GM21786 (cell line): ENCODE measurements around the gene SPEG.
"Not testable (repeated sequence)": the region's sequence is repeated elsewhere in the genome, so short reads cannot be mapped to it uniquely, and the experiment has no call there.

Source experiments
- ATAC-seq: cut with Tn5 transposase; IDR thresholded peaks from one replicate; pipeline ENCODE4 v1.9.1; 2021; ENCODE audit not compliant: unreplicated experiment

SPEG gene

GRCh38 chr2:219404954-219405353 is 29.7 kb upstream of the SPEG start:
- ATAC-seq, result no peak

DNA sequence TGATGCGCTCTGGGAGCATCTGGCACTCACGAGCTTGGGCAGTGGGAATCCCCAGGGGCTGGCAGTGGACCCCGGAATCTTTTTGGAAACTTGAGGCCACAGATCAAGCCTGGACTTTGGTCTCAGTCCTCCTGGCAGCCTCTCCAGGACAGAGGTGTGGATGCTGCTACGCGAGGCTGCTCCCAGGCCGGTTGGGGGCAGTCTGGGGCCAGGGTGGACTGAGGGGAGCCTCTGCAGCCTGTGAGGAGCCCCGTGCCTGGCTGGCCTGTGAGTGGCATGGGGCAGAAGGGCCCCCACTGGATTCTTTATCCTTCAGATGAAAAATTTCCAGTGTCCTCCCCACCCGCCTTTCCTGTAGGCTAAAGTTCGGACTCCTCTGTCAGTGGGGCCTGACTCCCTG is 29.2 kb upstream of the SPEG start:
- ATAC-seq, result no peak

GRCh38 chr2:219405958-219406860 is 28.4 kb upstream of the SPEG start:
- ATAC-seq, result no peak

- no peak for ATAC-seq
Measured at GRCh38 chr2:219406861-219407230, 27.8 kb upstream of the SPEG start.

DNA sequence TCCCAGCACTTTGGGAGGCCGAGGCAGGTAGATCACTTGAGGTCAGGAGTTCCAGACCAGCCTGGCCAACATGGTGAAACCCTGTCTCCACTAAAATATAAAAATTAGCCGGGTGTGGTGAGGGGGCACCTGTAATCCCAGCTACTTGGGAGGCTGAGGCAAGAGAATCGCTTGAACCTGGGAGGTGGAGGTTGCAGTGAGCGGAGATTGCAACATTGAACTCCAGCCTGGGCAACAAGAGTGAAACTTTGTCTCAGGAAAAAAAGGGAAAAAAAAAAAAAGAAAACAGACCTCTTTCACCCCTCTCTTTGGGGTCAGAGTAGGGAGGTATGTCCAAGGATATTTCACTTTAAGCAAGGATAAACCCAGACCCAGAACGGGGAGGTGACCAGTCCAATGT is 27.3 kb upstream of the SPEG start:
- not testable (repeated sequence) for ATAC-seq

- no peak for ATAC-seq
Measured at GRCh38 chr2:219408204-219408603, 26.4 kb upstream of the SPEG start.

- ATAC-seq, result no peak
Measured at GRCh38 chr2:219408631-219409030, 26.0 kb upstream of the SPEG start.

DNA sequence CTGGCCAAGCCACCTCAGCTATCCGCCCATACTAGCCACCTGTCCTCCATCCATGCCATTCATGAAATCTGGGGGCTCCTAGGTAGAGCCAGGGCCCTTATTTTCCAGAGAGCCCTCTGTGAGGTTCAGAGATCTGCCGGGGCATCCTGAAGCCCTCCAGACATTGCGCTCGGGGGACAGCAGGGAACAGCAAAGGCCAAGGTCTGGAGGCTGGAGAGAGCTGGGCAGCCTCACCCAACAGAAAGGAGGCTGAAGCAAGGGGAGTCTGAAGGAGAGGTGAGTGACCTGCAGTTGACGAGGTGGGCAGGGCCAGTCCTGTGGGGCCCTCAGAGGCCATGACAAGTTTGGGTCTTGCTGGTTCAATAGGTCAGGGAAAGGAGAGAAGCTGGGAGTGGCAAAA is 25.0 kb upstream of the SPEG start:
- ATAC-seq, result no peak

DNA sequence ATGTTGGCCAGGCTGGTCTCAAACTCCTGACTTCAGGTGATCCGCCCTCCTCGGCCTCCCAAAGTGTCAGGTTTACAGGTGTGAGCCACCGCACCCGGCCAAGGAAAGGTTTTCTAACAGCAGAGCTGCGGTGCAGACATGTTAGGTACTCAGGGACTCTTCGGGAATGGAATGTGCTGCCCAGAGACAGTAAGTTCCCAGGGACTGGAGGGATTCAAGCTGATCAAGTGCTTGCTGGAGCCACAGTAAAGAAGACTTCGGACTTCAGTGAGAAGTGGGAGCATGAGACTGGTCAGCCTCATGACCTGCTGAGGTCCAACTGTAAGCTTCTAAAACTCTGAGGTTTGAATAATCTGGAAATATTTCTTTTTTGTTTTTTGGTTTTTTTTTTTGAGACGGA is 24.3 kb upstream of the SPEG start:
- no peak for ATAC-seq

DNA sequence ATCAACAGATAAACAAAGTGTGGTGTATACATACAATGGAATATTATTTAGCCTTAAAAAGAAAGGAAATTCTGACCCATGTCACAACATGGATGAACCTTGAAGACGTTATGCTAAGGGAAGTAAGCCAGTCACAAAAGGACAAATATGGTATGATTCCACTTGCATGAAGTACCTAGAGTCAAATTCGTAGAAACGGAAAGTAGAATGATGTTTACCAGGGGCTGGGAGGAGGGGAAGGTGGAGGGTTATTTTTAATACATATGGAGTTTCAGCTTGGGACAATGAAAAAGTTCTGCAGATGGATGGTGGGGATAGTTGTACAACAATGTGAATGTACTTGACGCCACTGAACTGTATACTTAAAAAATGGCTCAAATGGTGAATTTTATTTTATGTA is 19.8 kb upstream of the SPEG start:
- no peak for ATAC-seq

DNA sequence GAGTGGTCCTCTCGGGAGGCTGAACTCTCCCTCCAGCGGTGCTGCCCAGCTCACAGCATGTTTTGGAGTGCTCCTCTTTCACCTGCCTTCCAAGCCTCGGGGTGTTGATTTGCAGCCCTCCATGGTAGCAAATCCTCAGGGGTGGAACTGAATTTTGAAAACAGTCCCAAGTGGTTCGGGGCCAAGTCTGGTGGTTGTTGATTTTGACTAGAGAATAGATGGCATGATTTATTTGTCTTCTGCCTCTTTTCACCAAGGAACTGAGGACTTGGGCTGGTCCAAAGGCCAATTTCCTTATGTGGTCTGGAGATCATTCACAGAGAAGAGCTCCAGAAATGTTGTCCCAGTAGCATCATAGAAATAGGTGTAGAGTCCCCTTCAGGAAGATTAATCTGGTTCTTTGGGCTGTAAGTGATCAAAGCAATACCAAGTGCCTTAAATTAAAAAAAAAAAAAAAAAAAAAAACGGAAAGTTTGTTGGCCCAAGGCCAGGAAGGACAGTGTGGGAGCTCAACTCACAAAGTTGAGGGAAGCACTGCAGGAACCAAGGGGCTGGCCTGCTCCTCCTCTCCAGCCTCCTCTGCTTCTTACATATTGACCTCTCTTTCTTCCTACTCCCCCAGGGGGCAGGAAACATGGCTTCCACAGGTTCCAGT is 18.9 kb upstream of the SPEG start:
- ATAC-seq, result no peak

DNA sequence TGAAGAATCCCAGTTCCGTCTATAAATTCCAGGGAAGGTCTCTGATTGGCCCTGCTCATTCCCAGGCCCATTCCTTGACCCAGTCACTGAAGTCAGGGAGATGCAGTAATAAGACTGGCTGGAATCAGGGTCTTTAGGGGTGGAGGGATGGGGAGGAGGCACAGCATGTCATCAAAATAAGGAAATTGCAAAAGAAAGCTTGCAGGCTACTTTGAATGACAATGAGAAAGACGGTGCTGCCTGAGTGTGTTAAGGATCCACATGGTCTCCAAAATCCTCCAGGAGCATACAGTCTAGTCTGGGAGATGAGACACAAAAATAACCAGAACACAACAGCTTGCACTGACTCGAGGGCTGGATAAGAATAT is 18.4 kb upstream of the SPEG start:
- no peak for ATAC-seq

DNA sequence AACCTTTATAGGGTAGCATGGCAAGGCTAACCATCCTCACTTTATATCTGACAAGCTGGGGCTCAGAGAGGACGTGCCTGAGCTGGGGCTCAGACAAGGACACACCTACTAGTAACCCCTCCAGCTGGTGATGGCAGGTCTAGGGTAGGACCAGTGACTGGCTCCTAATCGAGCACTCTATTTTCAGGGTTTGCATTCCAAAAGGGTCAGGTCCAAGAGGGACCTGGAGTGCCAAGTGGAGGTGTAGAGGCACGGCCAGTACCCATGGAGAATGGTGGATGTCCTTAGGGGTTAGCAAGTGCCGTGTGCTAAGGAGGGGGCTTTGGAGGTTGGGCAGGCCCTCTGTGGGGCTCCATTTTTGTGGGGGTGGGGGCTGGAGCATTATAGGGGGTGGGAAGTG is 17.7 kb upstream of the SPEG start:
- ATAC-seq, result no peak

DNA sequence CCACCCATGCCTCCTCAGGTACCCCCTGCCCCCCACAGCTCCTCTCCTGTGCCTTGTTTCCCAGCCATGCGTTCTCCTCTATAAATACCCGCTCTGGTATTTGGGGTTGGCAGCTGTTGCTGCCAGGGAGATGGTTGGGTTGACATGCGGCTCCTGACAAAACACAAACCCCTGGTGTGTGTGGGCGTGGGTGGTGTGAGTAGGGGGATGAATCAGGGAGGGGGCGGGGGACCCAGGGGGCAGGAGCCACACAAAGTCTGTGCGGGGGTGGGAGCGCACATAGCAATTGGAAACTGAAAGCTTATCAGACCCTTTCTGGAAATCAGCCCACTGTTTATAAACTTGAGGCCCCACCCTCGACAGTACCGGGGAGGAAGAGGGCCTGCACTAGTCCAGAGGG is 17.3 kb upstream of the SPEG start:
- no peak for ATAC-seq

DNA sequence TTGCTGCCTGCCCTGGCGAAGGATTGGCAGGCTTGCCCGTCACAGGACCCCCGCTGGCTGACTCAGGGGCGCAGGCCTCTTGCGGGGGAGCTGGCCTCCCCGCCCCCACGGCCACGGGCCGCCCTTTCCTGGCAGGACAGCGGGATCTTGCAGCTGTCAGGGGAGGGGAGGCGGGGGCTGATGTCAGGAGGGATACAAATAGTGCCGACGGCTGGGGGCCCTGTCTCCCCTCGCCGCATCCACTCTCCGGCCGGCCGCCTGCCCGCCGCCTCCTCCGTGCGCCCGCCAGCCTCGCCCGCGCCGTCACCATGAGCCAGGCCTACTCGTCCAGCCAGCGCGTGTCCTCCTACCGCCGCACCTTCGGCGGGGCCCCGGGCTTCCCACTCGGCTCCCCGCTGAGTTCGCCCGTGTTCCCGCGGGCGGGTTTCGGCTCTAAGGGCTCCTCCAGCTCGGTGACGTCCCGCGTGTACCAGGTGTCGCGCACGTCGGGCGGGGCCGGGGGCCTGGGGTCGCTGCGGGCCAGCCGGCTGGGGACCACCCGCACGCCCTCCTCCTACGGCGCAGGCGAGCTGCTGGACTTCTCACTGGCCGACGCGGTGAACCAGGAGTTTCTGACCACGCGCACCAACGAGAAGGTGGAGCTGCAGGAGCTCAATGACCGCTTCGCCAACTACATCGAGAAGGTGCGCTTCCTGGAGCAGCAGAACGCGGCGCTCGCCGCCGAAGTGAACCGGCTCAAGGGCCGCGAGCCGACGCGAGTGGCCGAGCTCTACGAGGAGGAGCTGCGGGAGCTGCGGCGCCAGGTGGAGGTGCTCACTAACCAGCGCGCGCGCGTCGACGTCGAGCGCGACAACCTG is 16.3 kb upstream of the SPEG start, which contains the start of gene DES:
DES (plus strand) TSS at position 223 of the 857 bp plus-strand sequence; CDS start at position 309, 86 bp downstream.
- ATAC-seq, result no peak

- no peak for ATAC-seq
Measured at GRCh38 chr2:219419012-219419324, 15.7 kb upstream of the SPEG start.

DNA sequence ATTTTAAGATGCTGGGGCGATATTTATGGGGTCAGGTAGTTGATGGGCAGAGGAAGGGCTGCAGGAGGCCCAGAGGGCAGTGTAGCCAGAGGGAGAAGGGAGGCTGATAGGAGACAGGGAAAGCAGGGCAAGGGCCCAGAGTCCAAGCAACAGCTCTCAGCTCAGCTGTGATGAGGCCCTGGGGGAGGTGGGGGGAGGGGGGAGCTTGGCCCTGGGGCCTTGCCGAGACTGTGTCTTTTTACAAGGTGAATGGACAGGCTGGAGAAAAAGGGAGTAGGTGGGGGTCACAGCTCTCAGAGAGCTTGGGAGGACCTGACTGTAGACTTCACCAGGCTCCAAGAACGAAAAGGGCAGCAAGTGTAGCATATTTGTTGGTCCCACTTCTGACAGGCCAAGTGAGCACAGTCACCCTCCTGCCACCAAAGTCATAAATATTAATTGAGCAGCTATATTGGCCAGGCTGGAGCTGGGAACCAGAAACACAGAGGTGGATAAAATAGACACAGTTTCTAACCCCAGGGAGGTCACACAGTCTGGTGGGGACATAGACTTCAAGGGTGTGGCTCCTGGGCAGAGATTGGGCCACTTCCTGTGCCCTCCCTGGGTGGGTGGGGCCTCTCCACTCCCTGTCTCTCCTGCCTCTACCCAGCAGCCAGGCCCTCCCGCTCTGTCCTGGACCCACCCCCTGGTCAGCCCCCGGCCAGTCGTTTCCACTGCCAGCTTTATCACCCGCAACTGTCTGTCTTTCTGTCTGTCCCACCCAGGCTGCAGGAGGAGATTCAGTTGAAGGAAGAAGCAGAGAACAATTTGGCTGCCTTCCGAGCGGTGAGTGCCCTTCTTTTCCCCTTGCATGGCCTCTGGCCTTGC is 15.1 kb upstream of the SPEG start:
- no peak for ATAC-seq

DNA sequence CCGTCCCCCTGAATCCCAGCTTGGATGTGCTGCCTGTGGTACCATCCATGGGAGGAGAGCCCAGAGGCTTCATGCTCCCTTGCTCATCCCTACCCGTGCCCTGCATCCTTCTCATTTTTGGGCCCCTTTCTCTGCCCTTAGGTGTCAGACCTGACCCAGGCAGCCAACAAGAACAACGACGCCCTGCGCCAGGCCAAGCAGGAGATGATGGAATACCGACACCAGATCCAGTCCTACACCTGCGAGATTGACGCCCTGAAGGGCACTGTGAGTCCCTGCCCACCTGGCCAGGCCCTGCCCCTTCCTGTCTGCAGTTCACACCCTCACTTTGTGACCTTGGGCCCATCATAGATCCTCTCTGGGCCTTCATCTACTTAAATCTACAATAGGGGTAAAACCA is 14.0 kb upstream of the SPEG start:
- ATAC-seq, result no peak

GRCh38 chr2:219421323-219421722 is 13.3 kb upstream of the SPEG start:
- no peak for ATAC-seq

GRCh38 chr2:219422952-219423534 is 11.6 kb upstream of the SPEG start:
- ATAC-seq, result no peak
